Measurements from ENCODE around the gene LGMN. TPM values are rescaled to one million over a fixed set of nuclear protein-coding genes. Genes with fewer than 3 reads are reported as not detected.
A peak's percentile ranks its signal among the peaks of the same experiment; 100 is the strongest.

LGMN gene
- total and polyA plus RNA-seq, 3 donors from 2014 or later, result 58.1 to 102 (median 88.9) TPM

DNA sequence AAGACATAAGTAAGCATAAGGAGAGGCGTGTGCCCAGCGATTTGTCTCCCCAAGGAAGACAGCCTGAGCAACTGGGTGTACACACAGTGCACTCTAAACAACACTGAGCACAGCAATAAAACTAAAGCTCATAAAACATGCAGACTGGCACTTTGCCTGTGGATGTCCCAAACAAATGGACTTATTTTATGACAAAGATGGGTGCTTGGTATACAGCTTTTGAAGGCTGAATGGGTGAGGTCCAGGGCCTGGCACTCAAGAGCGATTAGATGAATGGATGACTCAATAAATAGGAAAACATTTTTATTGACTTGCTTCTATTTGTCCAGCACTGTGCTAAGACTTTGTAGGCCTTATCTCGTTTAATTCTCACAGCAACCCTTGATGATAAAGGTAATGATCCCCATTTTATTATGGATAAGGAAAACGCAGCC lies 28.5 kb downstream of the LGMN start:
- WGBS, 2 donors, result 50 to 55% methylated on average over 5 of the region's 5 CpGs
- H3K4me1 ChIP-seq, result peaks cover 10% of the 10 kb centered on the region
- H3K27ac ChIP-seq, result peak overlapping the region; percentile 13 to 52
- H3K9me3 ChIP-seq, result no peaks in the 10 kb centered on the region
- intact Hi-C loops (cut with DNase I; ENCODE audit: low total_unique reads), result no loop called here
- H3K27me3 ChIP-seq, result no peaks in the 10 kb centered on the region
- no peak for TF ChIP-seq POLR2A (IDR thresholded peaks at IDR 0.05)
- TF ChIP-seq, protein P1, sequence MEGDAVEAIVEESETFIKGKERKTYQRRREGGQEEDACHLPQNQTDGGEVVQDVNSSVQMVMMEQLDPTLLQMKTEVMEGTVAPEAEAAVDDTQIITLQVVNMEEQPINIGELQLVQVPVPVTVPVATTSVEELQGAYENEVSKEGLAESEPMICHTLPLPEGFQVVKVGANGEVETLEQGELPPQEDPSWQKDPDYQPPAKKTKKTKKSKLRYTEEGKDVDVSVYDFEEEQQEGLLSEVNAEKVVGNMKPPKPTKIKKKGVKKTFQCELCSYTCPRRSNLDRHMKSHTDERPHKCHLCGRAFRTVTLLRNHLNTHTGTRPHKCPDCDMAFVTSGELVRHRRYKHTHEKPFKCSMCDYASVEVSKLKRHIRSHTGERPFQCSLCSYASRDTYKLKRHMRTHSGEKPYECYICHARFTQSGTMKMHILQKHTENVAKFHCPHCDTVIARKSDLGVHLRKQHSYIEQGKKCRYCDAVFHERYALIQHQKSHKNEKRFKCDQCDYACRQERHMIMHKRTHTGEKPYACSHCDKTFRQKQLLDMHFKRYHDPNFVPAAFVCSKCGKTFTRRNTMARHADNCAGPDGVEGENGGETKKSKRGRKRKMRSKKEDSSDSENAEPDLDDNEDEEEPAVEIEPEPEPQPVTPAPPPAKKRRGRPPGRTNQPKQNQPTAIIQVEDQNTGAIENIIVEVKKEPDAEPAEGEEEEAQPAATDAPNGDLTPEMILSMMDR (IDR thresholded peaks at IDR 0.05), result no peak
- no peaks in the 10 kb centered on the region for H3K36me3 ChIP-seq (ENCODE audit: low read depth, missing control alignments)
- DNase-seq, result peak; percentile 40
- H3K4me3 ChIP-seq, result no peak overlapping the region

DNA sequence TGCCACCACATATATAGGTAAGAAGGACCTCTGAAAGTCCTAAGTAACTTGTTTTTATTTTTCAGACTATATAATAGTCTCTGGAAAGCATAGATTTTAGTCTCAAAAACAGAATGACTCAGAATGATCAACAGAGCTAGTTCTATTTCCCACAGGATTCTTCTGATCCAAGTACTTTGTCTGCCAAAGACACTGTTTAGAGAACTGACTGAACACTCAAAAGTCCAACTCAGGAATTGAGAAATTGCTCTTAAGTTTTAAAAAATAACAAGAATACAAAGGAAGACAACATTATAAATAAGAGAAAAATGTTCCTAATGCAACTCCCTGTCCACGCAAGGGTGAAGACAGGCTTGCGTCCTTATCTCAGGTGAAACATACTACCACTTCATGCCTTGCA lies 29.0 kb downstream of the LGMN start:
- no peak for DNase-seq
- H3K4me1 ChIP-seq, result peaks cover 8% of the 10 kb centered on the region
- WGBS, 2 donors, result 56 to 67% methylated on average over 2 of the region's 2 CpGs
- TF ChIP-seq, protein P1 (IDR thresholded peaks at IDR 0.05), result no peak
- H3K4me3 ChIP-seq, result no peak overlapping the region
- intact Hi-C loops (cut with DNase I; ENCODE audit: low total_unique reads), result no loop called here
- no peaks in the 10 kb centered on the region for H3K36me3 ChIP-seq (ENCODE audit: low read depth, missing control alignments)
- H3K9me3 ChIP-seq, result no peaks in the 10 kb centered on the region
- H3K27ac ChIP-seq, result peak overlapping the region in 1 of 2 donors; percentile 52
- no peaks in the 10 kb centered on the region for H3K27me3 ChIP-seq

DNA sequence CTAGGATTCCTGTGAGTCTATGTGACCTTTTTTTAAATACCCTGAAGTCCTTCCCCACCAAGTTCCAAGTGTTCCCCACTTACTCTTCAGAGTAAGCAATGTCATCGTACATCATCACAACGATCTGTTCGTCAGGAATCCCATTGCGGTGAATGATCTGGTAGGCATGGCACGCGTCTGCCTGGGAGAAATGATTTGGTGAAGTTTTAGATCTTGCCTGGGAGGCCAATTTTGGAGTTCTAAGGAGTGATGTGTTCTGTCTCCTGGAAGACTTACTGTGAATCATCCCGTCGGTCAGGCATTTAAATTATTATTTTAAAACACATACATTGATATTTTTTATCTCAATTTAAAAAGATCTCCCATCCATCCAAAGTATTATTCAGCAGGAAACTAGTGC lies 29.8 kb downstream of the LGMN start:
- no peak for TF ChIP-seq POLR2A (IDR thresholded peaks at IDR 0.05)
- TF ChIP-seq, protein P1 (IDR thresholded peaks at IDR 0.05), result no peak
- Histone ChIP-seq H3K4me3 (no peak overlapping the region), H3K36me3 (ENCODE audit: low read depth, missing control alignments) (no peaks in the 10 kb centered on the region), H3K4me1 (peaks cover 8% of the 10 kb centered on the region), H3K9me3 (no peaks in the 10 kb centered on the region), H3K27me3 (no peaks in the 10 kb centered on the region), H3K27ac (no peak overlapping the region)
- DNase-seq, result no peak
- intact Hi-C loops (cut with DNase I; ENCODE audit: low total_unique reads), result no loop called here
- WGBS, 2 donors, result 77 to 93% methylated on average over 8 of the region's 8 CpGs

DNA sequence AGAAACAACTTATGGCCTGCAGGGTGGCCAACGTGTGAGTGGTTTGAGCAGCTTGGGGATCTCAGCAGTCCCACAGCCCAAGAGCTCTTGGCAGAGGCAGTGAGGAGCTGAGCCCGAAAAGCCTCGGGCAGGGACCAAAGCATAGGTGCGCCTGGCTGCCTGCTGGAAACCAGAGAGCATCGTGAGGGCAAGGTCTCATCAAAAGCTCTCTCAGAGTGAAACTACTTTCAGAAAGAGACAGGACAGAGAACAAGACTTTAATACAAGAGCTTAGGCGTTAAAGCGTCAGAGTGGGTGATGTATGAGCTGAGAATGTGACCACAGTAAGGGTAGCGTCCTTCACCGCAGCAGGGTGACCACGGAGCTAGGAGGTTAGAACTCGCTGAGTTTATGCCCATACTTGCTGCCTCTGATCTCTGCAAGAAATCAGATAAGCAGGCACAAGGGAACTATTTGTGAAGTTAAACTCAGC lies 30.8 kb downstream of the LGMN start:
- 55 to 70% methylated on average over 11 of the region's 11 CpGs for WGBS, 2 donors
- H3K4me1 ChIP-seq, result peaks cover 8% of the 10 kb centered on the region
- peak overlapping the region in 1 of 2 donors; percentile 2 for H3K27ac ChIP-seq
- TF ChIP-seq, protein P1 (IDR thresholded peaks at IDR 0.05), result no peak
- TF ChIP-seq POLR2A (IDR thresholded peaks at IDR 0.05), result no peak
- intact Hi-C loops (cut with DNase I; ENCODE audit: low total_unique reads), result no loop called here
- H3K4me3 ChIP-seq, result no peak overlapping the region
- no peaks in the 10 kb centered on the region for H3K9me3 ChIP-seq
- H3K27me3 ChIP-seq, result no peaks in the 10 kb centered on the region
- no peak for DNase-seq
- no peaks in the 10 kb centered on the region for H3K36me3 ChIP-seq (ENCODE audit: low read depth, missing control alignments)

DNA sequence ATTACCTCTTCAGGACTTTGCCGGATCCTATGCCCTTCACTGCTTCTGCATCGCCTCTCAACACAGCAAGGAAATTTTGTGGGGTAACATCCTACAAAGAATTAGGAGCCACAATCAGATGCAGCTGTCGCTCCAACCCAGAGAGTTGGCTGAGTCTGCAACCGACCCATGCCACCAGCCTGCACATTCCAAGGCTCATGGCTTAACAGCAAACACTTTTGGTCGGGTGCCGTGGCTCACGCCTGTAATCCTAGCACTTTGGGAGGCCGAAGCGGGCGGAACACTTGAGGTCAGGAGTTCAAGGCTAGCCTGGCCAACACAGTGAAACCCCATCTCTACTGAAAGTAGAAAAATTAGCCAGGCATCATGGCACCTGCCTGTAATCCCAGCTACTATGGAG lies 32.3 kb downstream of the LGMN start:
- Histone ChIP-seq H3K36me3 (ENCODE audit: low read depth, missing control alignments) (no peaks in the 10 kb centered on the region), H3K4me1 (peaks cover 8% of the 10 kb centered on the region), H3K9me3 (no peaks in the 10 kb centered on the region), H3K27ac (no peak overlapping the region), H3K4me3 (no peak overlapping the region), H3K27me3 (no peaks in the 10 kb centered on the region)
- no peak for TF ChIP-seq POLR2A (IDR thresholded peaks at IDR 0.05)
- TF ChIP-seq, protein P1 (IDR thresholded peaks at IDR 0.05), result no peak
- 82 to 98% methylated on average over 10 of the region's 10 CpGs for WGBS, 2 donors
- intact Hi-C loops (cut with DNase I; ENCODE audit: low total_unique reads), result no loop called here
- no peak for DNase-seq
